GF-D8 (cell line): ENCODE results near the gene HNRNPU.
"Not testable (repeated sequence)": the region's sequence is repeated elsewhere in the genome, so short reads cannot be mapped to it uniquely, and the experiment has no call there.

Source experiments
- DNase-seq: peaks from one replicate; lab custom pipeline; 2025; lab: John Stamatoyannopoulos, UW

HNRNPU gene

DNA sequence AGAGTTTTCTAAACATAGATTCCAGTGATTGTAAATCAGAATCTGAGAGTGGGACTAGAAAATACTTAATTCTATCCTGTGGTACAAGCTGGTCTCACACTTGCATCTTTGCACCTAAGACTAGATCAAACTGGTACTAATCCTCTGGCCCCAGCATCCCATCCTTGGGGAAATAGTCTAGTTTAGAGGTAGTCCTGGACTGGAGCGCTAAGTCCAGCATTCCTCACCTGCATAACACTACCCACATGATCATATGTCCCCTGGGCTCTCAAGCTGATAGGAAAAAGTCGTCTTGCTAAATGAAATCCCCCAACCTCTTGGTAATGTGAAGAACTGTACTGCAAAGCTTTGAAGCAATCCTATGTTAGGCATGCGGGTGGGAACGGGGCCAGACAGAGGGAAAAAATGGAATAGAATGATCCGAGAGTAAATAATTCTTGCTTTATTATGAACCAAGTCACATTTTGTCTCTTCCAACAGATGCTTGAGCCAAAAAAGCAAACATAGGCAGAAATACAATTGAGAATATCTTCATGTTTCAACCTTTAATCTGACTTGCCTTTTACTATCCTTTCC lies 24.0 kb downstream of the HNRNPU start:
- DNase-seq: no peak

DNA sequence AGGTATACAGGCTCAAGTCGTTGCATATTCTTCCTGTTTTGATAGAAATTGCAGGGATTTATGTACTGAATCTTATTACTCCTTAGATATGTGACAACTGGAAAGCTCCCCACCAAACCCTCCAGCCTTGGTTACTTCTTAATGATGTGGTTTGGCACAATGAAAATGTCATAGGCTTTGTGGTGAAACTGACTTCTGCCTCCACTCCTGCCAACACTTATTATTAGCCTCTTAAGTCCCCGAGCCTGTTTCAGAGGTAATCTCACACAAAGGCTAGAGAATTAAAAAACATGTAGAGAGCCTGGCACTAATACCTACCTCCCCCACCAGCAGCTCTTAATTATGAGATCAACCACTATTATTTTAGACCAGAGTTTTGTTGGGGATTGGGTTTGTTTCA lies 24.7 kb downstream of the HNRNPU start:
- DNase-seq: no peak

- no peak for DNase-seq
Measured at GRCh38 chr1:244837597-244838258, 26.6 kb downstream of the HNRNPU start.

DNA sequence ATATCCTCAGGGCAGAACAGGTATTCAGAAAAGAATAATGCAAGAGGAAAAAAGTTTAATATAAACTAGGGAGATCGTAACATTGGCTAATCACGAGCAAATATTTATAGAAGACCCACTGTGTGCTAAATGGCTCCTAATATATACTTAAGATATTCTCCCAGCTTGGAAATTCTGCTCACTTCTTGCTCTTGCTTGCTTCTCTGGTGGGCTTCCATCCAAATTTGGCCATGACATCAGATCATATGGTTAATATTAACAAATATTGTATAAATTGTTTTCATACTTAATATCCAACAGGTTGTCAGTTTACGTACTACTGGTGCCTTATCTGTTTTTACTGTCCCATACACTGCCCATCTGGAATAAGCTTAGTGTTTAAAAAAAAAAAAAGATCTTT lies 27.8 kb downstream of the HNRNPU start:
- no peak for DNase-seq

- no peak for DNase-seq
Measured at GRCh38 chr1:244836135-244836521, 28.2 kb downstream of the HNRNPU start.

GRCh38 chr1:244835276-244836134 lies 28.8 kb downstream of the HNRNPU start, which contains the start of gene COX20:
Gene COX20 (plus strand): TSS chr1:244835658. CDS start chr1:244835715, 57 bp downstream.
- DNase-seq: peak; percentile 87

DNA sequence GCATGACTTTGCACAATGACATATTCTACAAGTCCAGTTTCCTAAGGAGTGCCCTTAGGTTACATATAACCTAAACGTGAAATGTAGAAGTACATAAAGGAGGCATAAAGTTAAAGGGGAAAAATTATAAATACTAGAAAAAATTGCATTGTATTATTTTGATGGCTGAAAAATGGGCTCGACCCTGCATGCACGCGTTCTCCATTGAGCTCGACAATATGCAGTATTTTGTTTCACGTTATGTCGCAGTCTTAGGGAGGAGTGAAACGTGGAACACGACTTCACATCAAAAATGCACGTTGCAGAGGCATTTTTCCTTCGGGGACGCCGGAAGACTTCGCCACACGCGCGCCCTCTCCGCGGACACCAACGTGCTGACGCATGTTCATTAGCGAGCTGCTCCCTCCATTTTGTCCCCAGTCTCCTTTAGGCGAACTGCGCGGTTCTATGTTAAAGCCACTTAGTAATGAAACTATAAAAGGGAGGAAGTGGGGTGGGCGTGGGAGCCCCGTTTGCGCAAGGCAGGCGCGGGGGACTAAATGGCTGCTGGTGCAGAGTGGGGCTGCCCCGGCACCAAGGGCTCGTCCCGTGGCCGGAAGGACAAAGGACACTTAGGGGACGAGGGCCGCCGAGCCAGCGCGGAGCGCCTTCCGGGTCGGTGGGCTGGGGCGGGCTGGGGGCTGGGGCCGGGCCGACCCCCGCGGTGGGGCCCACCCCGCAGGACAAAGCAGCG lies 29.6 kb downstream of the HNRNPU start:
- DNase-seq: peak; percentile 94

- peak; percentile 68 for DNase-seq
Measured at GRCh38 chr1:244833734-244834542, 30.4 kb downstream of the HNRNPU start.

DNA sequence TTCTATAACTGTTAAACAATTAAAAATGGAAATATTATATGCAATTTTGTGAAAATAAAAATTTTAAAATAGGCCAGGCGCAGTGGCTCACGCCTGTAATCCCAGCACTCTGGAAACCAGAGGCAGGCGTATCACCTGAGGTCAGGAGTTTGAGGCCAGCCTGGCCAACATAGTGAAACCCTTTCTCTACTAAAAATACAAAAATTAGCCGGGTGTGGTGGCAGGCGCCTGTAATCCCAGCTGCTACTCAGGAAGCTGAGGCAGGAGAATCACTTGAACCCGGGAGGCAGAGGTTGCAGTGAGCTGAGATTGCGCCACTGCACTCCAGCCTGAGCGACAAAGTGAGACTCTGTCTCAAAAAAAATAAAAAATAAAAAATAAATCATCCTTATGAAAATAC lies 31.1 kb downstream of the HNRNPU start:
- not testable (repeated sequence) for DNase-seq

DNA sequence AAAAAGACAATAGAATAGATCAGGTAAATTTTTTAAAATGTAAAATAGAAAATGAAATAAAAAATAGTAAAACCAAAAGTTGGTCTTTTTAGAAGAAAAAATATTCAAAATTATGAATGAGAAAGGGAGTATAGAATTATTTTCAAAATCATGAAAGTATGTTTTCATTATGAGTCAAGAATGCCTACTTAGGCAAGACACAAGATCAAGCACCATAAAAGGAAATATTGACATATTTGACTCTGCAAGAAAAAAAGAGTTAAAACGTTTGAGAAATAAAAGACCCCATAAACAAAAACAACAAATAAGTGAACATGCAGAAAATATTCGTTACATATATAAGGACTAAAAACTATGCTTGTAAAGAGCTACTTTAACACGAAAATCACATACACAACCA lies 33.7 kb downstream of the HNRNPU start:
- DNase-seq: no peak

- no peak for DNase-seq
Measured at GRCh38 chr1:244826712-244827111, 37.6 kb downstream of the HNRNPU start.

DNA sequence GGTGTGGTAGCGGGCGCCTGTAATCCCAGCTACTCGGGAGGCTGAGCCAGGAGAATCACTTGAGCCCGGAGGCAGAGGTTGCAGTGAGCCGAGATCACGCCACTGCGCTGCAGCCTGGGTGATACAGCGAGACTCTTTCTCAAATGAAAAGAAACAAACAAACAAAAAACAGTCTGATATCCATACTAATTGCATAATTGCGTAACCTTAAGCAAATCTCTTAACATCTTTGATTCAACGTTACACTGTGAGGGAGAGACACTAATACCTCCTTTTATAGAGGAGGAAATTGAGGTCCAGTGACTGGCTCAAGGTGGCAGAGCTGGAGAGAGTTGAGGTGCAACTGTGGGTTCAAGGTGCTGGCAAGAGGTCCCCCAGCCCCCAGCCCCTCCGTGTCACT lies 41.5 kb downstream of the HNRNPU start:
- no peak for DNase-seq

- no peak for DNase-seq
Measured at GRCh38 chr1:244821134-244821533, 43.2 kb downstream of the HNRNPU start.

DNA sequence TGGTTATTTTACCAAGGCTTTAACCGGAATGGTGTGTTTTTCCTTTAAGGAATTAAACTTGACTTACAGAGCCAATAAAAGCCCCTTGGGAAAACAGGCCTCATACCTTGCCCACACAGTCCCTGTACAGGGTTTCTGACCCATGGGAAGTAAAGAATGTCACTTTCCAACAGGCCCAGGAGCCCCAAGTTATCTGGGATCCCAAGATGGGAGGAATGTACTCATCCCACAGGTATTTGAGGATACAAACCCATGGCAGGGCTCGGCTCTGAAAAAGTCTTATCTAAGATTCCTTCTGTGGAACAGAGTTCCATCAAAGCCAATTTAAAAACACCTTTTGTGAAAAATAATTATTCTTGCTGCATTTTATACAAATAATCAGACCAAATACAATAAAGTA lies 44.2 kb downstream of the HNRNPU start:
- no peak for DNase-seq

DNA sequence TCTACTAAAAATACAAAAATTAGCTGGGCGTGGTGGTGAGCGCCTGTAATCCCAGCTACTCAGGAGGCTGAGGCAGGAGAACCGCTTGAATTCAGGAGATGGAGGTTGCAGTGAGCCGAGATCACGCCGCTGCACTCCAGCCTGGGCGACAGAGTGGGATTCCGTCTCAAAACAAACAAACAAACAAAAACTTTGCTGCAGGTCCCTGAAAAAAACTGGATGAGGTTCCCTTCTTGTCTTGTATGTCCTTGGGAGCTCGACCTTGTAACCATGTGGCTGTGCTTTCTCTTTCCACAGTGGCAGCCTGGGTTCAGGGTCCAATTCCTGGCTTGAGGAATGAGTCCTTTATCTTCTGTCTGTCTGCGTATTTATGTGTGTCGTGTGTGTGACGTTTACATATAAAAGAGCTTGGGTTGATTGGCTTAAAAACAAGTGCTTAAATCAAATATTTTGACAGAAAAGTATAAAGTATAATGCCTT lies 46.9 kb downstream of the HNRNPU start:
- DNase-seq: no peak

DNA sequence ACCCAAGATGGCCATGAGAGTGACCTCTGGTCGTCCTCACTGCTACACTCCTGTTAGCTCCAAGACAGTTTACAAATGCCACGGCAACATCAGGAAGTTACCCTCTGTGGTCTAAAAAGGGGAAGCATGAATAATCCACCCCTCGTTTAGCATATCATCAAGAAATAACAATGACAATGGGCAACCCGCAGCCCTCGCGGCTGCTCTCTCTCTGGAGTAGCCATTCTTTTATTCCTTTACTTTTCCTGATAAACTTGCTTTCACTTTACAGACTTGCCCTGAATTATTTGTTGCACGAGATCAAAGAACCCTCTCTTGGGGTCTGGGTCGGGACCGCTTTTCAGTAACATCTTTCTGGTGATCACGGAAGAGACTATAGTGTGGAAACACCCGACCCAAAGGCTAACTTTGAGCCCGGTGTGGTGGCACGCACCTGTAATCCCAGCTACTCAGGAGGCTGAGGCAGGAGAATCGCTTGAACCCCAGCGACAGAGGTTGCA lies 48.7 kb downstream of the HNRNPU start:
- DNase-seq: no peak

- no peak for DNase-seq
Measured at GRCh38 chr1:244813327-244813726, 51.0 kb downstream of the HNRNPU start.

GRCh38 chr1:244810221-244810620 lies 54.1 kb downstream of the HNRNPU start:
- no peak for DNase-seq

DNA sequence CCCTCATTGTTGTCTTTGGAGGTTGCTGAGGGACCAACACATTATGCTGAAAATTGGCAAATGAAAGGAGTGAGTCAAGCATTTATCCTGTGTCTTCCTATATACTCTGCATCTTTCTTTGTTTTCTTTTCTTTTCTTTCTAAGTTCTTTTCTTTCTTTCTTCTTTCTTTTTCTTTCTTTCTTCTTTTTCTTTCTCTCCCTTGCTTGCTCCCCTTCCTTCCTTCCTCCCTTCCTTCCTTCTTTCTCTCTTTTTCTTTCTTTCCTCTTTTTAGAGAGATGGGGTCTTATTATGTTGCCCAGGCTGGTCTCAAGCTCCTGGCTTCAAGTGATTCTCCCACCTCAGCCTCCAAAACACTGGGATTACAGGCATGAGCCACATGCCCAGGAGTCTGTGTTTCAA lies 57.2 kb downstream of the HNRNPU start:
- no peak for DNase-seq

DNA sequence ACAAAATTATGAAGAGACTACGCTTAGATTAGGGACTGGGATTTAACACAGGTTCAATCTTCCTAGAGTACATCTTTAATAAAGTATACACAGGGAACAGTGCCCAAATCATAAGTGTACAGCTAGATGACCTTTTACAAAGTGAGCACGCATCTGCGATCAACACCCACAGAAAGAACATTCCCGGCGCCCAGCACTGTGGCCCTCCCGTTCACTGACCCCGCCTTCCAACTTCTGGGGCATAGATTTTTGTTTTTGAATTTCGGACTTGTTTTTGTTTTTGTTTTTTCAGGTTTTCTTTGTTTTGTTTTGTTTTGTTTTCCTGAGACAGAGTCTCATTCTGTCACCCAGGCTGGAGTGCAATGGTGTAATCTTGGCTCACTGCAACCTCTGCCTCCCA lies 59.5 kb downstream of the HNRNPU start:
- no peak for DNase-seq

DNA sequence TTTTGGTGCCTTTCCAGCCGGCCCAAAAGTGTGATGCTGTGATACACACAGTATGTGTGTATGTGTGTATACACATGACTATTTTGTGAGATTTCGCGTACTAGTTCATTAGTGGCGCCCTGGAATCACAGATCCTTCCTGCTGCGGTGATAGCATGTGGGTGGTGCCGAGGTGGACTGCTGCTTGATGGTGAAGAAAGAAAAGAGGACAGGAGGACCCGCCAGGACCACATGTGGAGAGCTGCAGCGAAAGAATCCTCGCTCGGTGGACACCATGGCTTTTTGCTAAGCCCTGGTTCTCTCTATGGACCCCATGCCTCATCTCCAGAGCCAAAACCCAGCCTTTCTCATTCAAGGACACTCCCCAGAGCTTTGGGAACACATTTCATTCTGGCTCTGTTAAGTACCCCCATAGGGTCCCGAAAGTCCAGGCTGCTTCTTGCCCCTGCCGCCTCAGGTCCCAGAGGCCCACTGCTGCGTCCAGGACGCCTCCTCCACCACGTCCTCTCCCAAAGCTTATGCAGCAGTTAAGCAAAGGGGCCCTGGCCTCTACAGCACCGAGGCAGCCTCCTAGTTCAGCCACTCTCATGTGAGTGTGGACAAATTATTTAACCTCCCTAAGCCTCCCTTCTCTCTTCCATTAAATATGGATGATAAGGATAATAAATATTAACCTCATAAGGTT lies 61.6 kb downstream of the HNRNPU start:
- DNase-seq: no peak
